KMS-11 (cell line): Measurements from ENCODE around the gene GPBP1.
A peak's percentile ranks its signal among the peaks of the same experiment; 100 is the strongest.

Source experiments
- H2AFZ ChIP-seq: fragments of 200-600 bp; sonication (generic); 2 replicates; pipeline ENCODE4 v1.6.1; 2016; ENCODE audit warnings: antibody characterized with exemption, mixed run types, low read depth
- H3K27ac ChIP-seq: fragments of 200-600 bp; sonication (generic); 2 replicates; pipeline ENCODE4 v1.6.1; 2016; ENCODE audit warnings: mild to moderate bottlenecking, mixed run types
- H3K27me3 ChIP-seq: fragments of 200-600 bp; sonication (generic); 2 replicates; pipeline ENCODE4 v1.6.1; 2017; ENCODE audit warnings: mild to moderate bottlenecking, low read depth, mixed run types, moderate library complexity; ENCODE audit not compliant: insufficient read depth
- H3K36me3 ChIP-seq: fragments of 200-600 bp; sonication (generic); 2 replicates; pipeline ENCODE4 v1.6.1; 2017; ENCODE audit warnings: mild to moderate bottlenecking, mixed run types; ENCODE audit not compliant: insufficient read depth
- H3K4me1 ChIP-seq: fragments of 200-600 bp; sonication (generic); 2 replicates; pipeline ENCODE4 v1.6.1; 2016; ENCODE audit warnings: mild to moderate bottlenecking, low read depth, mixed run types; ENCODE audit not compliant: poor library complexity, severe bottlenecking
- H3K4me2 ChIP-seq: fragments of 200-600 bp; sonication (generic); 2 replicates; pipeline ENCODE4 v1.7.0; 2016; ENCODE audit warnings: mild to moderate bottlenecking, mixed run types
- H3K4me3 ChIP-seq: fragments of 200-600 bp; sonication (generic); IDR thresholded peaks from 2 replicates; pipeline ENCODE4 v1.6.1; 2017; ENCODE audit warnings: low read depth, low read length, mixed read lengths; ENCODE audit not compliant: insufficient read depth
- H3K79me2 ChIP-seq: fragments of 200-600 bp; sonication (generic); 2 replicates; pipeline ENCODE4 v1.6.1; 2016; ENCODE audit warnings: low read depth, mixed run types; ENCODE audit not compliant: insufficient read depth
- H3K9ac ChIP-seq: fragments of 200-600 bp; sonication (generic); 2 replicates; pipeline ENCODE4 v1.6.1; 2016; ENCODE audit warnings: mild to moderate bottlenecking, mixed run types
- H4K20me1 ChIP-seq: fragments of 200-600 bp; sonication (generic); 2 replicates; pipeline ENCODE4 v1.6.1; 2016; ENCODE audit warnings: mild to moderate bottlenecking, mixed run types; ENCODE audit not compliant: insufficient read depth
- TF ChIP-seq, protein P1 (sequence below): fragments of 200-600 bp; sonication (generic); conservative IDR thresholded peaks from 2 replicates; pipeline ENCODE4 v1.6.1; 2017; ENCODE audit warnings: low read depth, mild to moderate bottlenecking, antibody characterized with exemption, low read length, moderate library complexity, mixed read lengths

The GPBP1 gene

DNA sequence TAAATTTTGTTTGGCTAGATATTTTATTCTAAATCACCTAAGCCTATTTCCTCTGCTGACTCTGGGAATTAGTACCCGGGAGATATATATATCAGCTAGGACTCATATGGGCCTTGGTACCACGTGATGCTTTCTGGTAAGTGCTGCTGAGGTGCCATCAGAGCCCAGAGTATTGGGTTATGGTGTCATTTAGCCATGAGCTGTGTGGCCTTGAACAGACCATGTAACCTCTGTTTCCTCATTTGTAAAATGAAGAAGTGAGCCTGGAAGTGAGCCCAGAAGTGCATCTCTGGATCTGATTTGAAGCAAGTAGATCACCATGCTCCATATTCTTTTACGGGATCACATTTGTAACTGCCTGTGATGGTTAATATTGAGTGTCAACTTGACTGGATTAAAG lies 126.1 kb downstream of the GPBP1 start:
- Histone ChIP-seq H3K79me2 (no peaks in the 10 kb centered on the region), H3K4me3 (no peak overlapping the region), H3K4me1 (peaks cover 50% of the 10 kb centered on the region), H3K27ac (no peak overlapping the region), H2AFZ (no peak overlapping the region), H3K4me2 (no peak overlapping the region), H3K36me3 (no peaks in the 10 kb centered on the region), H4K20me1 (no peaks in the 10 kb centered on the region), H3K27me3 (no peaks in the 10 kb centered on the region), H3K9ac (no peak overlapping the region)
- TF ChIP-seq, protein P1, sequence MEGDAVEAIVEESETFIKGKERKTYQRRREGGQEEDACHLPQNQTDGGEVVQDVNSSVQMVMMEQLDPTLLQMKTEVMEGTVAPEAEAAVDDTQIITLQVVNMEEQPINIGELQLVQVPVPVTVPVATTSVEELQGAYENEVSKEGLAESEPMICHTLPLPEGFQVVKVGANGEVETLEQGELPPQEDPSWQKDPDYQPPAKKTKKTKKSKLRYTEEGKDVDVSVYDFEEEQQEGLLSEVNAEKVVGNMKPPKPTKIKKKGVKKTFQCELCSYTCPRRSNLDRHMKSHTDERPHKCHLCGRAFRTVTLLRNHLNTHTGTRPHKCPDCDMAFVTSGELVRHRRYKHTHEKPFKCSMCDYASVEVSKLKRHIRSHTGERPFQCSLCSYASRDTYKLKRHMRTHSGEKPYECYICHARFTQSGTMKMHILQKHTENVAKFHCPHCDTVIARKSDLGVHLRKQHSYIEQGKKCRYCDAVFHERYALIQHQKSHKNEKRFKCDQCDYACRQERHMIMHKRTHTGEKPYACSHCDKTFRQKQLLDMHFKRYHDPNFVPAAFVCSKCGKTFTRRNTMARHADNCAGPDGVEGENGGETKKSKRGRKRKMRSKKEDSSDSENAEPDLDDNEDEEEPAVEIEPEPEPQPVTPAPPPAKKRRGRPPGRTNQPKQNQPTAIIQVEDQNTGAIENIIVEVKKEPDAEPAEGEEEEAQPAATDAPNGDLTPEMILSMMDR = no peak

DNA sequence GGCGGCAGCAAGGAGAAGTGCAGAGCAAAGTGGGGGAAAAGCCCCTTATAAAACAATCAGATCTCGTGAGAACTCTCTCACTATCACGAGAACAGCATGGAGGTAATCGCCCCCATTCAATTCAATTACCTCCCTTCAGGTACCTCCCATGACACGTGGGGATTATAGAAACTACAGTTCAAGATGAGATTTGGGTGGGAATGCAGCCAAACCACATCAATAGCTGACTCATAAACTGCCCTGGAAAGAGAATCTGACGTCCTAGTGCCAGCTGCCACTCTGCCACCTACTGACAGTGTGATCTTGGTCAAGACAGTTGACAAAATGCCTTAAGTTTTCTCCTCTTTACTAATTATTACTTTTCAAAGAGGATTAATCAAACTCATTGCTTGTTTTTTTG lies 128.3 kb downstream of the GPBP1 start:
- H2AFZ ChIP-seq = no peak overlapping the region
- no peaks in the 10 kb centered on the region for H3K79me2 ChIP-seq
- H3K4me3 ChIP-seq = no peak overlapping the region
- H3K4me1 ChIP-seq = peaks cover 50% of the 10 kb centered on the region
- H4K20me1 ChIP-seq = no peaks in the 10 kb centered on the region
- no peaks in the 10 kb centered on the region for H3K27me3 ChIP-seq
- H3K36me3 ChIP-seq = no peaks in the 10 kb centered on the region
- H3K4me2 ChIP-seq = peak overlapping the region; percentile 48
- no peak overlapping the region for H3K9ac ChIP-seq
- TF ChIP-seq, protein P1 = peak; percentile 32
- H3K27ac ChIP-seq = 0 out of 2 replicates have a peak overlapping the region, but pooled peaks have one; percentile 5

DNA sequence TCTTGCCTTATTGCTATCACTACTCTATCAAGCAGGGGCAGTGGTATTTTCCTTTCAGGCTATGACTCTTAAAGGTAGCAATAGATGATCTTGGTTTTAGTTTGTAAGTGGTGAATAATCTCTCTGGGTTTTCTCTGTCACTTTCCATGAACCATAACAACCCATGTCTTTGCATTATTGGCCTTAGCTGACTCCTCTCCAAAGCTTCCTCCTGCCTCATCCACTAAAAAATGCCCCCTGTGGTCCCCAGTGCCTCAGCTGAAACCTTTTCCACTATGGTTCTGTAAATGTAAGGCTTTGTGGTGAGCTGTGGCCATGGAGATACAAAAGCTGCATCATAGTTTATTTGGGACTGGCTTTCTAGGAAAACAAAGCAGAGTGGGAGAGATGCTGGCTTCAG lies 128.8 kb downstream of the GPBP1 start:
- Histone ChIP-seq H3K4me3 (no peak overlapping the region), H4K20me1 (no peaks in the 10 kb centered on the region), H3K36me3 (no peaks in the 10 kb centered on the region), H3K27me3 (no peaks in the 10 kb centered on the region), H3K4me1 (peaks cover 48% of the 10 kb centered on the region), H2AFZ (no peak overlapping the region), H3K79me2 (no peaks in the 10 kb centered on the region), H3K4me2 (peak overlapping the region; percentile 48), H3K27ac (no peak overlapping the region), H3K9ac (no peak overlapping the region)
- TF ChIP-seq, protein P1 = no peak; the same call in 1 of the 2 replicates

DNA sequence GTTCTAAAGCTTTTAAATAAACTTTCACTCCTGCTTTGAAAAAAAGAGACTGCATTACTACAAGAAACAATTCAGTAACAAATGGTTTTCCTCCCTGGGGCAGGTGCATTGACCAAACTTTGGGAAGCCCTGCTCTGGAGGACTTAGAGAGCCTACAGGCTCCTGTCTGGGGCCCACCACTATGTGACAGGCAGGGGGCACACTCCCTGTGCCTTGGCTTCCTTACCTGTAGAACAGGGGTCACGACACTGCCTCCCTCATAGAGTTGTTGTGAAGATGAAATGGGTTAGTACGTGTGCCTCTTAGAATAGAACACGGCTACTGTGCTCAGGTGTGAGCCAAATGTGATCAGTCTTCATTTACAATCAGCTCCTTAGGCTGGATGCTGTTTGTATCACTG lies 130.1 kb downstream of the GPBP1 start:
- Histone ChIP-seq H3K27ac (no peak overlapping the region), H3K4me1 (peaks cover 35% of the 10 kb centered on the region), H3K9ac (no peak overlapping the region), H4K20me1 (no peaks in the 10 kb centered on the region), H3K36me3 (no peaks in the 10 kb centered on the region), H3K79me2 (no peaks in the 10 kb centered on the region), H3K4me2 (no peak overlapping the region), H3K27me3 (no peaks in the 10 kb centered on the region), H2AFZ (no peak overlapping the region), H3K4me3 (no peak overlapping the region)
- TF ChIP-seq, protein P1 = no peak
